ENCODE measurements around the gene CLN6. TPM values are rescaled to one million over a fixed set of nuclear protein-coding genes. Genes with fewer than 3 reads are reported as not detected.

The CLN6 gene
- total and polyA plus RNA-seq, 9 of the 15 experiments (the other 6 are each of a cell fraction or from before 2014, with no cell fraction given): 0.71 to 53.3 (median 39.3) TPM

GRCh38 chr15:68205954-68206539, 23.5 kb downstream of the CLN6 start (continued):
- no peak for TF ChIP-seq ZNF143 (CRISPR knock-in tag; IDR thresholded peaks at IDR 0.05)
- TF ChIP-seq, protein P1, sequence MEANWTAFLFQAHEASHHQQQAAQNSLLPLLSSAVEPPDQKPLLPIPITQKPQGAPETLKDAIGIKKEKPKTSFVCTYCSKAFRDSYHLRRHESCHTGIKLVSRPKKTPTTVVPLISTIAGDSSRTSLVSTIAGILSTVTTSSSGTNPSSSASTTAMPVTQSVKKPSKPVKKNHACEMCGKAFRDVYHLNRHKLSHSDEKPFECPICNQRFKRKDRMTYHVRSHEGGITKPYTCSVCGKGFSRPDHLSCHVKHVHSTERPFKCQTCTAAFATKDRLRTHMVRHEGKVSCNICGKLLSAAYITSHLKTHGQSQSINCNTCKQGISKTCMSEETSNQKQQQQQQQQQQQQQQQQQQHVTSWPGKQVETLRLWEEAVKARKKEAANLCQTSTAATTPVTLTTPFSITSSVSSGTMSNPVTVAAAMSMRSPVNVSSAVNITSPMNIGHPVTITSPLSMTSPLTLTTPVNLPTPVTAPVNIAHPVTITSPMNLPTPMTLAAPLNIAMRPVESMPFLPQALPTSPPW (CRISPR knock-in tag; IDR thresholded peaks at IDR 0.05): peak; percentile 79
- TF ChIP-seq TRIM24 (IDR thresholded peaks at IDR 0.05): peak in 1 of 2 experiments; percentile 74; a peak in 2 of 4 replicates
- no peak for TF ChIP-seq FOXA1 (IDR thresholded peaks at IDR 0.05; ENCODE audit: borderline replicate concordance)
- no peak for TF ChIP-seq MED1 (CRISPR knock-in tag; IDR thresholded peaks at IDR 0.05; ENCODE audit: borderline replicate concordance)
- no peak for TF ChIP-seq MEIS2 (IDR thresholded peaks at IDR 0.05; ENCODE audit: partially characterized antibody)
- peak; percentile 47; the same call in 1 of the 2 replicates for TF ChIP-seq SP1 (CRISPR knock-in tag; IDR thresholded peaks at IDR 0.05)
- TF ChIP-seq, protein P2, sequence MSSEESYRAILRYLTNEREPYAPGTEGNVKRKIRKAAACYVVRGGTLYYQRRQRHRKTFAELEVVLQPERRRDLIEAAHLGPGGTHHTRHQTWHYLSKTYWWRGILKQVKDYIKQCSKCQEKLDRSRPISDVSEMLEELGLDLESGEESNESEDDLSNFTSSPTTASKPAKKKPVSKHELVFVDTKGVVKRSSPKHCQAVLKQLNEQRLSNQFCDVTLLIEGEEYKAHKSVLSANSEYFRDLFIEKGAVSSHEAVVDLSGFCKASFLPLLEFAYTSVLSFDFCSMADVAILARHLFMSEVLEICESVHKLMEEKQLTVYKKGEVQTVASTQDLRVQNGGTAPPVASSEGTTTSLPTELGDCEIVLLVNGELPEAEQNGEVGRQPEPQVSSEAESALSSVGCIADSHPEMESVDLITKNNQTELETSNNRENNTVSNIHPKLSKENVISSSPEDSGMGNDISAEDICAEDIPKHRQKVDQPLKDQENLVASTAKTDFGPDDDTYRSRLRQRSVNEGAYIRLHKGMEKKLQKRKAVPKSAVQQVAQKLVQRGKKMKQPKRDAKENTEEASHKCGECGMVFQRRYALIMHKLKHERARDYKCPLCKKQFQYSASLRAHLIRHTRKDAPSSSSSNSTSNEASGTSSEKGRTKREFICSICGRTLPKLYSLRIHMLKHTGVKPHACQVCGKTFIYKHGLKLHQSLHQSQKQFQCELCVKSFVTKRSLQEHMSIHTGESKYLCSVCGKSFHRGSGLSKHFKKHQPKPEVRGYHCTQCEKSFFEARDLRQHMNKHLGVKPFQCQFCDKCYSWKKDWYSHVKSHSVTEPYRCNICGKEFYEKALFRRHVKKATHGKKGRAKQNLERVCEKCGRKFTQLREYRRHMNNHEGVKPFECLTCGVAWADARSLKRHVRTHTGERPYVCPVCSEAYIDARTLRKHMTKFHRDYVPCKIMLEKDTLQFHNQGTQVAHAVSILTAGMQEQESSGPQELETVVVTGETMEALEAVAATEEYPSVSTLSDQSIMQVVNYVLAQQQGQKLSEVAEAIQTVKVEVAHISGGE (CRISPR knock-in tag; IDR thresholded peaks at IDR 0.05): peak in 1 of 3 experiments; percentile 62; a peak in 2 of 6 replicates
- no peak for TF ChIP-seq PPARD (CRISPR knock-in tag; IDR thresholded peaks at IDR 0.05)
- TF ChIP-seq HDAC3 (IDR thresholded peaks at IDR 0.05; ENCODE audit: borderline replicate concordance, partially characterized antibody): no peak
- TF ChIP-seq SPI1 (IDR thresholded peaks at IDR 0.05; ENCODE audit: borderline replicate concordance, low read depth, low read length): peak; percentile 57; the same call in 1 of the 2 replicates
- peak; percentile 49; the same call in 1 of the 2 replicates for TF ChIP-seq ELF1 (tag; IDR thresholded peaks at IDR 0.05)
- TF ChIP-seq CBX1 (IDR thresholded peaks at IDR 0.05; ENCODE audit: low read depth): no peak
- TF ChIP-seq PHF8 (IDR thresholded peaks at IDR 0.05; ENCODE audit: borderline replicate concordance, low read length): peak; percentile 30; the same call in 1 of the 2 replicates
- no peak for TF ChIP-seq TFAM (CRISPR knock-in tag; conservative IDR thresholded peaks at IDR 0.05)
- TF ChIP-seq ATF1 (CRISPR knock-in tag; IDR thresholded peaks at IDR 0.05): no peak
- TF ChIP-seq ATF1 (tag; IDR thresholded peaks at IDR 0.05): 0 out of 2 replicates have a peak, but pooled peaks have one; percentile 48
- TF ChIP-seq RBM15 (IDR thresholded peaks at IDR 0.05; ENCODE audit: insufficient read depth, low read length): no peak
- TF ChIP-seq NONO (IDR thresholded peaks at IDR 0.05; ENCODE audit: low read depth in 2 of 2, low read length in 1 of 2): no peak
- TF ChIP-seq LEF1 (IDR thresholded peaks at IDR 0.05): peak; percentile 77
- TF ChIP-seq PCBP1 (IDR thresholded peaks at IDR 0.05; ENCODE audit: low read depth, low read length, poor library complexity, severe bottlenecking): no peak
- no peak for TF ChIP-seq SMAD3 (CRISPR knock-in tag; conservative IDR thresholded peaks at IDR 0.05)
- no peak for TF ChIP-seq RCOR1 (IDR thresholded peaks at IDR 0.05; ENCODE audit: borderline replicate concordance in 1 of 2, low read depth in 2 of 2, low read length in 2 of 2)
- TF ChIP-seq NFRKB (IDR thresholded peaks at IDR 0.05; ENCODE audit: low read depth): no peak
- TF ChIP-seq ZC3H4 (CRISPR knock-in tag; IDR thresholded peaks at IDR 0.05; ENCODE audit: borderline replicate concordance): no peak
